Activated naive CD4-positive, alpha-beta T cell treated with anti-CD3 and anti-CD28 coated beads, Interleukin-2, amount 10 ng/mL, durations not matched to agents 7 days and 5 days (primary cell): ENCODE measurements around the gene EHBP1.

Source experiments
- CTCF ChIA-PET: fragments of 350-600 bp; sonication (Branson Sonifier 250); formaldehyde crosslinking; loops from one replicate; lab custom pipeline; 2021; ENCODE audit warnings: antibody characterized with exemption; lab: Charles Lee
- DNase-seq: peaks from one replicate; pipeline ENCODE4 v3.0.0-alpha.2; 2020
- H3K27ac Mint-ChIP-seq: one replicate; pipeline ENCODE4 v1.8.0; 2021; ENCODE audit warnings: mild to moderate bottlenecking, moderate library complexity, mixed read lengths
- H3K27me3 Mint-ChIP-seq: one replicate; pipeline ENCODE4 v1.8.0; 2021; ENCODE audit warnings: mild to moderate bottlenecking, mixed read lengths
- H3K36me3 Mint-ChIP-seq: one replicate; pipeline ENCODE4 v1.8.0; 2021; ENCODE audit warnings: mixed read lengths
- H3K4me1 Mint-ChIP-seq: one replicate; pipeline ENCODE4 v1.8.0; 2021; ENCODE audit warnings: mixed read lengths
- H3K4me3 Mint-ChIP-seq: one replicate; pipeline ENCODE4 v1.8.0; 2021; ENCODE audit warnings: mild to moderate bottlenecking, moderate library complexity, mixed read lengths
- H3K9me3 Mint-ChIP-seq: one replicate; pipeline ENCODE4 v1.8.0; 2021; ENCODE audit warnings: mixed read lengths

EHBP1 gene

DNA sequence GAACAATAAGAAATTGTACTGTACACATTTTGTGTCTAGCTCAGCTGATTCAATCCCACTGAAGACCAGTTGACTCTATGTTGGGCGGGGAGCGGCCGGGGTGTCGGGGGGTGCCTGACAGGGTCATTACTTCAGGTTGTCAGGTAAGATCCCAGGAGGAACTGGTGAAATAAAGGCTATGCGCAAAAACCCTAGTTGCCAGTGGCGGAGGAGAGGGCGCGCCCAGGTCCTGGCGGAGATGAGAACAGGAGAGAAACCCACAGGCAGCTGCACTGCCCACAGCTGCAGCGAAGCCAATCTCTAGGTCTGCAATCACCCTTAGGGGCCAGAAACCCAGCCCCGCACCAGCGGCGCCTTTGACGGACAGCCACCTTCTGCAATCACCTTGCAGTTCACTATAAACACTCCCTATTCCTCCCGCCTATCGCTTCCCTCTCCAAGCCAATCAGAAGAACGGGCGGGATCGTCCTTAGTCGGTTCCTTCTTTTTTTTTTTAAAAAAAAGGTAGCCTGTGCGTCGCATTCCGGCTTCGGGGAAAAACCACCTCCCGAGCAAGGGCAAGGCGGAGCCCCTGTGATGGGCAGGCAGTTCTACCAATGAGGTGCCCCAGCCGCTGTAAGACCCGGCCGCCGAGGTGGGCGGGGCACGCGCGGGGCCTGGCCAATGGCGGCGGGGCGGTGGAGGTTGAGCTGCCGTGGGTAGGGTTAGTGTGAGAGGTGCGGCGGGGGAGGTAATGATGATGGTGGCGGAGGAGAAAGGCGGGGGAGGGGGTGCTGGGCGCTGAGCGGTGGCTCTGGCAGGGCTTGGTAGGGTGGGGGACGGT, at the start of gene EHBP1:
TSS of gene EHBP1 (plus strand) at position 707 of the 823 bp plus-strand sequence. CDS start 1,479 bp downstream, outside the sequence.
- CTCF ChIA-PET = interaction anchor here (1.1 to 1.9 kb wide), 2 partner anchors 70 to 249 kb away, joined by 3 to 7 read pairs; no protein-coding TSS in a partner anchor
- peaks cover 13% of the 10 kb centered on the region for H3K27me3 Mint-ChIP-seq

DNA sequence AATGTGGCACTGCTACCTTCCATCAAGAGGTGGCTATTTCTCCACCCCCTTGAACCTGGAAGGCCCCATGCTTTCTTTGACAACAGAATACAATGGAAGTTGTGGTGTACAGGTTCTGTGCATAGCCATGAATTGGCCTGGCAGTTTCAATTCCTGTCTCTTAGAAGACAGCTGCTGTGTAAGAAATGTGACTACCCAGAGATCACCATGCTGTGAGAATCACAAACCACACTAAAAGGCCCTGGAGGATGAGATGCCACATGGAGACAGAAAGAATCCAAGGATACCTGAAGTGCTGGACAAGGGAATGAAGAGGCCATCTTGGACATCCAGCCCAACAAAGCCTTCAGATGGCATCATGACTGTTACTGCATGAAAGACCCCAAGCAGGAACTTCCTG, 47.7 kb upstream of the EHBP1 start:
- Mint-ChIP-seq H3K9me3 (no peaks in the 10 kb centered on the region), H3K27me3 (no peaks in the 10 kb centered on the region), H3K4me3 (no peak overlapping the region), H3K36me3 (no peaks in the 10 kb centered on the region), H3K27ac (no peak overlapping the region), H3K4me1 (no peaks in the 10 kb centered on the region)
- CTCF ChIA-PET = no interaction called here
- DNase-seq = no peak

More for the DNA sequence above, at the start of gene EHBP1:
- H3K4me1 Mint-ChIP-seq = peaks cover 32% of the 10 kb centered on the region
- peaks cover 6% of the 10 kb centered on the region for H3K9me3 Mint-ChIP-seq
- peak within 1 kb of the TSS; percentile 78 for H3K27ac Mint-ChIP-seq
- peaks cover 15% of the 10 kb centered on the region for H3K36me3 Mint-ChIP-seq
- H3K4me3 Mint-ChIP-seq = peak within 1 kb of the TSS; percentile 87
- DNase-seq = peak; percentile 98

DNA sequence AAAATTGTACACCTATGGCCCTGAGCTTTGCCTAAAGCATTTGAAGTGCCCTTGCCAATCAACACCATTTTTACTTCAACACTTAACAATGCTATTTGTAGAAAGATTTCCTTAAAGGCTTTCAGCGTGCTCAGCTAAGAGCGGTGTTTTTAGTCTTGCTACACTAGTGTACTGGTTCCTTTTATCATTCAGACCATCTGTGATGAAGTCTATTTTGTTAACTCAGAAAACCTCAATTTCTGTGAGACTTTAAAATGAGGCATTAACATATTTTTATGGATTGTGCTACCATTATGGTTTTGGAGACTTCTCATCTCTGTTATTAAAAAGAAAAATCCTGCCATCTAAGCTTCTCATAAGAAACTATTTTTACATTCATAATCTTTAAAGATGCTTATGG, 46.6 kb upstream of the EHBP1 start:
- no peaks in the 10 kb centered on the region for H3K4me1 Mint-ChIP-seq
- H3K27me3 Mint-ChIP-seq = peaks cover 2% of the 10 kb centered on the region
- no peak for DNase-seq
- CTCF ChIA-PET = no interaction called here
- no peak overlapping the region for H3K27ac Mint-ChIP-seq
- H3K9me3 Mint-ChIP-seq = no peaks in the 10 kb centered on the region
- no peaks in the 10 kb centered on the region for H3K36me3 Mint-ChIP-seq
- no peak overlapping the region for H3K4me3 Mint-ChIP-seq

DNA sequence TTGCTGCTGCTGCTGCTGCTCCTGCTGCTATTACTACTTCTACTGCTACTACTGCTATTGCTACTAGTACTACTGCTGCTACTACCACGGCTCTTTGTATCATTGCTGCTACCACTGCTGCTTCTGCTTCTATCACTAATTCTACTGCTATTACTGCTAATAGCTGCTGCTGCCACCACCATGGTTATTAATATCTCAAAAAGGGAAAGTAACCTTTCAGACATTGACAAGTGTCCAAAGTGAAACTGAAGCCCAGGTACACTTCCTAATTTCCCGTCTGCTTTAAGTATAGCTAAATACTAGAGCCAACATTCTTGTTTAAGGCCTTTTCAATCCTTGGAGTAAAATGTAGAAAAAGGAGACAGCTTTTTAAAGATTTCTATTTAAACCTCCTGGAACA, 45.4 kb upstream of the EHBP1 start:
- H3K4me1 Mint-ChIP-seq = no peaks in the 10 kb centered on the region
- peaks cover 8% of the 10 kb centered on the region for H3K27me3 Mint-ChIP-seq
- CTCF ChIA-PET = no interaction called here
- H3K27ac Mint-ChIP-seq = no peak overlapping the region
- no peak overlapping the region for H3K4me3 Mint-ChIP-seq
- no peaks in the 10 kb centered on the region for H3K9me3 Mint-ChIP-seq
- H3K36me3 Mint-ChIP-seq = no peaks in the 10 kb centered on the region
- no peak for DNase-seq

DNA sequence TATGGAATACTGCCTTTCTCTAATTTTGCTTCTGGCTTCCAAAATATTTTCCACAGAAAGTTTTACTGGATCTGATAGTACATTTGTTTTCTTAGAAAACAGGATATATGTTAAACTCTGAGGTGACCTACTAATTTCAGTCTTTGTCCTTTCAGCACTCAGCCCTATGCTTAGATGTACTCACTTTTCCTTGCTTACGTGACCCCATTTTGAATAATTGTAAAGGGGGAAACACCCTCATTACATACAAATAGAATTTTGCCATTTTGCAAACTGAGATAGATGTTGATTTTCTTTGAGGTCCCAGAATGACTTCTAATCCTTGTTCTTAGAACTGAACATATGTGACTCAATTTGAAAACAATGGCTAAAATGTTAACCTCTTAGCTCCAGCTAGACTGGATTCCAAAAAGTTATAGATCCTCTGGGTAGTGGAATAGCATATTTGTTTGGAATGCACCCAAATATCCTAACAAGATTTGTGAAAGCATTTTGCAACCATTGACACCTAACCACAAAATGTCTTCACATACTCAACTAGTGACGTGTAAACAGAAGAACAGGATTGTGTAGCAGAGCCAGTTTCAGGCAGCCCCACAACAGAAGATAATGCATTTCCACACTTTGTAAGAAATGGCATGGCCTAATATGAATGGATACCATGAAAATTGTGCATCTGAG, 44.8 kb upstream of the EHBP1 start:
- no peaks in the 10 kb centered on the region for H3K9me3 Mint-ChIP-seq
- H3K36me3 Mint-ChIP-seq = no peaks in the 10 kb centered on the region
- no peaks in the 10 kb centered on the region for H3K4me1 Mint-ChIP-seq
- no peak overlapping the region for H3K27ac Mint-ChIP-seq
- CTCF ChIA-PET = no interaction called here
- H3K4me3 Mint-ChIP-seq = no peak overlapping the region
- no peak for DNase-seq
- peaks cover 8% of the 10 kb centered on the region for H3K27me3 Mint-ChIP-seq

DNA sequence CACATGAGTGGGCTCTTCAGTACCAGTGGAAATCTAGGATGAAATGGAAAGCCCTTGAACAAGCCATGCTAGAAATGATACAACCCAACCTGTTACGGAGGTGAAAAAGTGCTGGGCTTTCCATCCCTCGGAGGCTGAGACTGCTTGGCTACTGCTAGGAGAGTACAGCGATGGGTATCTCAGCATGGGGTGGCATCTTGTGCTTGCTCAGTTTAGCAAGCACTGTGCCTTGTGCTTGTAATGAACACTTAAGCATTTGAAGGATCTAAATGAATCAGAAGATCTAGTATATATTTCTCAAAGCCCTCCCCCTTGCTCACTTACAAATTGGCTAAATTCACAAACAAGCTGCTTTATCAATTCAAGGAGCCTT, 44.3 kb upstream of the EHBP1 start:
- no peak overlapping the region for H3K4me3 Mint-ChIP-seq
- H3K4me1 Mint-ChIP-seq = no peaks in the 10 kb centered on the region
- H3K36me3 Mint-ChIP-seq = no peaks in the 10 kb centered on the region
- no peak for DNase-seq
- H3K27ac Mint-ChIP-seq = no peak overlapping the region
- CTCF ChIA-PET = no interaction called here
- peaks cover 8% of the 10 kb centered on the region for H3K27me3 Mint-ChIP-seq
- H3K9me3 Mint-ChIP-seq = no peaks in the 10 kb centered on the region

DNA sequence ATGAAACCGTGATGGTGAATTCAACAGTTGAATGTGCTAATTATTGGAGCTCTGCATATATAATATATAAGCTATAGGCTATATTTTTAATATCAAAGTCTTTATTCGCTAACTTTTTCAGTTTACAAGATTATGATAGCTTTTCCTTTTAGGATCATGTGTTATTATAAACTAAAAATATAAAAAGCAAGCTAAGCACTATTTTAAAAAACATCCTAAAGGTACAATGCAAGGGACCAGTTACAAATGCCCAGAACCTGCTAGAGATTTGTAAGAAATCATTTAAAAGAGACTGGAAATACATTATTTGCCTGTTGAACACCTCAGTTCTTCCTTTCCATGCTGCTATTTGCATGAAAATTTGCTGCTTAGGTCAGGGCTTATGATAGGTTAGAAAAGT, 43.4 kb upstream of the EHBP1 start:
- no peak overlapping the region for H3K27ac Mint-ChIP-seq
- CTCF ChIA-PET = no interaction called here
- DNase-seq = no peak
- H3K36me3 Mint-ChIP-seq = no peaks in the 10 kb centered on the region
- H3K9me3 Mint-ChIP-seq = no peaks in the 10 kb centered on the region
- no peaks in the 10 kb centered on the region for H3K4me1 Mint-ChIP-seq
- peaks cover 8% of the 10 kb centered on the region for H3K27me3 Mint-ChIP-seq
- H3K4me3 Mint-ChIP-seq = no peak overlapping the region

DNA sequence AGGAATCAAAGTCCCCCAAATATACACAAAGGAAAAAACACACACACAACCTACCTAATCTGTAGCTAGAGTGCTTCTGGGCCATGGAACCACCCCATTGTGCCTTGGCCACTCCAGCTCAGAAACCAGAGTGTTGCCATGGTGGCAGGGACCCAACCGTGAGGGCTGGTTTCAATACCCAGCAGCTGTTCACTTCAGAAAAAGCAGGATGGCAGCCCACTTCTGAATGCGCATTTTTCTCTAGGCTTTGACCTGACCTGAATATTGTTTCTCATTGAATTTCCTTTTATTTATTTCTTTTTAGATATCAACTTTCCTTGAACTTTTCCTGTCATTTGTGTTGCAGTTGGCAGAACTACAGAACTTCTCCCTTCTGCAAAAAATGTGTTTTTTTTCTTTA, 43.0 kb upstream of the EHBP1 start:
- no peaks in the 10 kb centered on the region for H3K9me3 Mint-ChIP-seq
- no peaks in the 10 kb centered on the region for H3K36me3 Mint-ChIP-seq
- no peak overlapping the region for H3K4me3 Mint-ChIP-seq
- H3K4me1 Mint-ChIP-seq = no peaks in the 10 kb centered on the region
- no peak for DNase-seq
- CTCF ChIA-PET = no interaction called here
- H3K27ac Mint-ChIP-seq = no peak overlapping the region
- peaks cover 8% of the 10 kb centered on the region for H3K27me3 Mint-ChIP-seq

DNA sequence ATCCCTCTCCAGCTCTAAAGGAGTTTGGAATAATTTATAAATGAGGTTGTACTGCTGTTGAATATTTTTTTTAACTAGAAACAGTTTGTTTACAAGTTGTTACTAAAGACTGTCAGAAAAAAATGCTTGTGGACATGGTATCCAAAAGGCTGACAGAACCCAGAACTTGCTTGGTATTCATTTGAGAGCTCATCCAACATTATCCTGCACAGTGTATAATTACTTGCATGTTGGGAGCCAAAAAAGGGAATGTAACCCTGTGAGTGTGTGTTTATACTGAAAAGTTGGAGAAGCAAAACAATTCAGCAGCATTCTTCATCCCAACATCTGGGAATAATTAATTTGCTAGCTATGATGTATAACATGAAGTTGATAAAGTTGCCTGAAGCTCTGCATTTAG, 42.1 kb upstream of the EHBP1 start:
- CTCF ChIA-PET = no interaction called here
- DNase-seq = no peak
- peaks cover 8% of the 10 kb centered on the region for H3K27me3 Mint-ChIP-seq

DNA sequence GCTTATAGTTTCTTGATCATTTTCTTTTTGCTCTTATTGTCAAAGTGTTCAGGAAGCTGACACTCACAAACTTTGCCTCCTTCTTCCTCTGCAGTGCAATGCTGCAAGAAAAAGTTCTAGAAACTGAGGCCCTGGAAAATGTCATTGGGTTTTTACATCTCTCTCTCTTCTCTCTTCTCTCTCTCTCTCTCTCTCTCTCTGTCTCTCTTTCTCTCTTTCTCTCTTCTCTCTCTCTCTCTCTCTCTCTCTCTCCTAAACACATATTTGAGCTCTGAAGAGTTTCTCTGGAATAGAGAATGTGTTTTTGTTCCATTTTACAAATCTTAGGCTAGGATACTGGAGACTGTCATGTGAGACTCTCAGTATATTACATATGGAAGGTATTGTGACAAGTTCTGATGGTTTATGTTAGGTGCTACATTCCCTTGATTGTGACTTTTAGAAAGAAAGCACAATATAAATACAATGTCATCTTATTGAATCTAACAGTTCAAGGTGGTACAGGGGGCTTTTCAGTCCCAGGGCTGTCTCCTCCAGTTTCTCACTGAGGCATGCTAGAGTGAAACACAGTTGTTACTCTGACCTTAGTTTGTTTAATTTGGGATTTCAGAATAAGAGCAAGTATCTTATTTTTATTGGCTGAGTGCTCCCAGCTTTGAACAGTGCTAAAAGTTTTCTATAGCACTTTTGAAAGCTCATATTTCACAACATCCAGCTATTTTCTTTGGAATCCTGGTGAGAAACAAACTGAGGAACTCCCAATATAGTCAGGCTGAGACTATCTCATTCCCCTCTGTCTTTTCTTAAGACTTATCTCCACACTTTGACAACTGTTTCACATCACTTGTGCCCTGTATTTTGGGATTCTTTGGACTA, 41.4 kb upstream of the EHBP1 start:
- H3K27ac Mint-ChIP-seq = no peak overlapping the region
- no peaks in the 10 kb centered on the region for H3K4me1 Mint-ChIP-seq
- peaks cover 8% of the 10 kb centered on the region for H3K27me3 Mint-ChIP-seq
- no peaks in the 10 kb centered on the region for H3K36me3 Mint-ChIP-seq
- H3K9me3 Mint-ChIP-seq = no peaks in the 10 kb centered on the region
- DNase-seq = no peak
- H3K4me3 Mint-ChIP-seq = no peak overlapping the region
- CTCF ChIA-PET = no interaction called here

More for the DNA sequence above, 42.1 kb upstream of the EHBP1 start:
- no peaks in the 10 kb centered on the region for H3K36me3 Mint-ChIP-seq
- no peak overlapping the region for H3K4me3 Mint-ChIP-seq
- H3K9me3 Mint-ChIP-seq = no peaks in the 10 kb centered on the region
- H3K4me1 Mint-ChIP-seq = no peaks in the 10 kb centered on the region
- no peak overlapping the region for H3K27ac Mint-ChIP-seq

DNA sequence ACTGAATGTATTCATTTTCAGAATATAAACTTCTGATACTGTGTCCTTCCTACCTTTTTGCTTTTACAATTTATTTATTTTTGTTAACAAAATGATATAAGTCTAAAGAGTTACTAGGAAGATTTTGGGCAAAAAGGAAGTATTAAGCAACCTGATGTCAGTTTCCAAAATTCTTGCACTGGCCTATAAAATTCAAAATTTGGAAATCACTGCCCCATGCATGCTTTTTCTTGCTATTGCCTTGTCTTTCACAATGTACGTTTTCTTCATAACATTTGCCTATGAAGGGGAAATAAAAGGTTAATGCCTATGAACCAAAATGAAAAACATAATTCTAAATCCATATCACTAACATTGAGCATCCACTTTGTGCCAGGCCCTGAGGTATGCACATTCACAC, 40.1 kb upstream of the EHBP1 start:
- CTCF ChIA-PET = no interaction called here
- Mint-ChIP-seq H3K4me3 (no peak overlapping the region), H3K4me1 (no peaks in the 10 kb centered on the region), H3K36me3 (no peaks in the 10 kb centered on the region), H3K9me3 (no peaks in the 10 kb centered on the region), H3K27ac (no peak overlapping the region), H3K27me3 (peaks cover 8% of the 10 kb centered on the region)
- DNase-seq = no peak

DNA sequence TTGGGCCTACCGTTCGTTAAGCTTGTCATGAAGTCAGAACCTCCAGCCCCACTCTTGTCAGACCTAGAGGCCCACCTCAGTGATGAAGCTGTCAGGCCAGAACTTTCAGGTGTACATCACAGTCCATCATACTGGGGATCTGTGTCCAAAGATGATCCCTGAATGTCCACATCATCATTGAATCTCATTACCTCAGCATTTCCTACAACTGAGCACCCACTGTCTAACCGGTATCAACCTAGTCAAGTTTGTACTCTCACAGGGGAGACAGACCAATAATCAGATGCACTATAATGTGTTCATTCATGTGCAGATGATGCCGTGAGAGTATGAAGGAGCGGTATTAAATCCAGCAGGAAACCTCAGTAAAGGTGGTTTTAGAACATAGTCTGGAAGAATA, 36.3 kb upstream of the EHBP1 start:
- Mint-ChIP-seq H3K4me3 (no peak overlapping the region), H3K9me3 (no peaks in the 10 kb centered on the region), H3K4me1 (no peaks in the 10 kb centered on the region), H3K36me3 (no peaks in the 10 kb centered on the region), H3K27me3 (peaks cover 4% of the 10 kb centered on the region), H3K27ac (no peak overlapping the region)
- CTCF ChIA-PET = no interaction called here
- DNase-seq = no peak

DNA sequence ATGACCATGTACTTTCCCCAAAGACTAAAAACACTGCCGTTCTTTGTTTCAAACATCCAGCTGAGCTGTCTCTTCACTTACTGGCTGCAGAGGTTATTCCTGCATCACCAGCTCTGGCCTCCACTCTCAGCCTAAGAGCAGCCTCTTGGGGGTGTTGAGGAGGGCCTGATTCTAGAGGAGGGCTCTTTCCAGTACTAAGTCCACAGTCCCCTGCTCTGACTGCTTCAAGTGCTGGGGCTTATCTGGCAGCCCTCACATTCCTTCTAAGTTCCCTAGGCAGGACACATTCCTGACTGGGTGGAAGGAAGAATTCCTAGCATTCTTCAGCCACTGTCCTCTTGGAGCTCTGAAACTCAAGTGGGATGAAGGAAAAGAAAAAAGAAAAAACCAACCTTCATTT, 32.9 kb upstream of the EHBP1 start:
- no peak for DNase-seq
- CTCF ChIA-PET = no interaction called here

DNA sequence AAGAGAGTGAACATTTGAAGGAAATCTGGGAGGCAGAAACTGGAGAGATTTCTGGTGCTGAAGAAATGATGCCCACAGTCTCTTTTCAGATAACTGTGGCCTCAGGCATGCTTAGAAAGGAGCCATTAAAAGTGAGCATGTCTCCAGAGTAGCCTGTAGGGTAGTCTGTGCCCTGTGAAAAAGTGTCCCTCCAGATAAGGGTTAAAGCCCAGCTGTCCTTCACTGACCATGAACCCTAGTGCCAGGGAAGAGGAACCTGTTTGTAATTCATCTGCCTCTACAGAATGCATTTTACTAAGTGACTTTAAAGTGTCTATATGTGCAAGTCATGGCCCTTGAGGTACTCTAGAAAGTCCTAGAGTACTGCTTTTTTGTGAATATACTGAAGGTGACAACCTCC, 30.5 kb upstream of the EHBP1 start:
- Mint-ChIP-seq H3K4me1 (no peaks in the 10 kb centered on the region), H3K27me3 (peaks cover 10% of the 10 kb centered on the region), H3K9me3 (no peaks in the 10 kb centered on the region), H3K4me3 (no peak overlapping the region), H3K36me3 (no peaks in the 10 kb centered on the region), H3K27ac (no peak overlapping the region)
- CTCF ChIA-PET = no interaction called here
- DNase-seq = no peak

More for the DNA sequence above, 32.9 kb upstream of the EHBP1 start:
- H3K4me3 Mint-ChIP-seq = no peak overlapping the region
- no peaks in the 10 kb centered on the region for H3K9me3 Mint-ChIP-seq
- H3K27ac Mint-ChIP-seq = no peak overlapping the region
- H3K4me1 Mint-ChIP-seq = no peaks in the 10 kb centered on the region
- H3K36me3 Mint-ChIP-seq = no peaks in the 10 kb centered on the region
- H3K27me3 Mint-ChIP-seq = peaks cover 7% of the 10 kb centered on the region
